ENCODE results near the gene HTR5A. TPM values are rescaled to one million over a fixed set of nuclear protein-coding genes. Genes with fewer than 3 reads are reported as not detected.

Gene HTR5A
- total RNA-seq, 2 experiments from 2014 or later = not detected

GRCh38 chr7:155058896-155059295, 11.2 kb upstream of the HTR5A start:
- Mint-ChIP-seq H3K36me3 (ENCODE audit: low read depth) (no peaks in the 10 kb centered on the region), H3K4me1 (ENCODE audit: low read depth) (no peaks in the 10 kb centered on the region), H3K27ac (no peak overlapping the region), H3K27me3 (ENCODE audit: low read depth) (no peaks in the 10 kb centered on the region), H3K4me3 (no peak overlapping the region), H3K9me3 (ENCODE audit: insufficient read depth) (no peaks in the 10 kb centered on the region)
- ATAC-seq (no peak), DNase-seq (no peak)
- CTCF ChIA-PET = no interaction called here
- POLR2A ChIA-PET = no interaction called here

- H3K27ac Mint-ChIP-seq = no peak overlapping the region
- ATAC-seq (no peak), DNase-seq (no peak)
- H3K36me3 Mint-ChIP-seq (ENCODE audit: low read depth) = no peaks in the 10 kb centered on the region
- no peaks in the 10 kb centered on the region for H3K9me3 Mint-ChIP-seq (ENCODE audit: insufficient read depth)
- H3K27me3 Mint-ChIP-seq (ENCODE audit: low read depth) = no peaks in the 10 kb centered on the region
- CTCF ChIA-PET = no interaction called here
- H3K4me1 Mint-ChIP-seq (ENCODE audit: low read depth) = no peaks in the 10 kb centered on the region
- POLR2A ChIA-PET = interaction anchor here (0.6 kb wide), 1 partner anchor 65 kb away, joined by 4 read pairs; no protein-coding TSS in a partner anchor
- no peak overlapping the region for H3K4me3 Mint-ChIP-seq
Measured at GRCh38 chr7:155059703-155060102, 10.4 kb upstream of the HTR5A start.

GRCh38 chr7:155062411-155062810, 7.7 kb upstream of the HTR5A start:
- Mint-ChIP-seq H3K4me1 (ENCODE audit: low read depth) (no peaks in the 10 kb centered on the region), H3K36me3 (ENCODE audit: low read depth) (no peaks in the 10 kb centered on the region), H3K9me3 (ENCODE audit: insufficient read depth) (no peaks in the 10 kb centered on the region), H3K4me3 (no peak overlapping the region), H3K27me3 (ENCODE audit: low read depth) (no peaks in the 10 kb centered on the region), H3K27ac (no peak overlapping the region)
- POLR2A ChIA-PET = interaction anchor here (0.7 kb wide), 2 partner anchors 10 to 75 kb away, joined by 3 to 4 read pairs; no protein-coding TSS in a partner anchor
- CTCF ChIA-PET = no interaction called here
- no peak for DNase-seq
- ATAC-seq = no peak

GRCh38 chr7:155064186-155064585, 5.9 kb upstream of the HTR5A start:
- no peaks in the 10 kb centered on the region for H3K9me3 Mint-ChIP-seq (ENCODE audit: insufficient read depth)
- H3K27ac Mint-ChIP-seq = no peak overlapping the region
- H3K4me3 Mint-ChIP-seq = no peak overlapping the region
- no peaks in the 10 kb centered on the region for H3K4me1 Mint-ChIP-seq (ENCODE audit: low read depth)
- no peaks in the 10 kb centered on the region for H3K36me3 Mint-ChIP-seq (ENCODE audit: low read depth)
- no peaks in the 10 kb centered on the region for H3K27me3 Mint-ChIP-seq (ENCODE audit: low read depth)
- ChIA-PET CTCF (no interaction called here), POLR2A (no interaction called here)
- ATAC-seq = no peak
- DNase-seq = no peak

- ATAC-seq (no peak), DNase-seq (no peak)
- Mint-ChIP-seq H3K36me3 (ENCODE audit: low read depth) (no peaks in the 10 kb centered on the region), H3K4me3 (no peak overlapping the region), H3K9me3 (ENCODE audit: insufficient read depth) (peaks cover 3% of the 10 kb centered on the region), H3K27me3 (ENCODE audit: low read depth) (peaks cover 8% of the 10 kb centered on the region), H3K27ac (no peak overlapping the region), H3K4me1 (ENCODE audit: low read depth) (no peaks in the 10 kb centered on the region)
- ChIA-PET POLR2A (interaction anchor here (0.6 kb wide), 1 partner anchor 177 kb away, joined by 3 read pairs; no protein-coding TSS in a partner anchor), CTCF (no interaction called here)
Measured at GRCh38 chr7:155066417-155066950, 3.6 kb upstream of the HTR5A start.

GRCh38 chr7:155071121-155071651, 1.1 kb downstream of the HTR5A start:
- ATAC-seq (no peak), DNase-seq (no peak)
- Mint-ChIP-seq H3K9me3 (ENCODE audit: insufficient read depth) (peaks cover 3% of the 10 kb centered on the region), H3K27me3 (ENCODE audit: low read depth) (peaks cover 24% of the 10 kb centered on the region), H3K4me1 (ENCODE audit: low read depth) (no peaks in the 10 kb centered on the region), H3K36me3 (ENCODE audit: low read depth) (no peaks in the 10 kb centered on the region), H3K27ac (no peak overlapping the region), H3K4me3 (no peak overlapping the region)
- ChIA-PET POLR2A (no interaction called here), CTCF (no interaction called here)

- CTCF ChIA-PET = no interaction called here
Measured at GRCh38 chr7:155071916-155072571, 1.9 kb downstream of the HTR5A start.

GRCh38 chr7:155073922-155074321, 3.8 kb downstream of the HTR5A start:
- no peak overlapping the region for H3K27ac Mint-ChIP-seq
- POLR2A ChIA-PET = no interaction called here
- no peak for ATAC-seq
- peaks cover 25% of the 10 kb centered on the region for H3K27me3 Mint-ChIP-seq (ENCODE audit: low read depth)
- H3K4me3 Mint-ChIP-seq = no peak overlapping the region
- H3K4me1 Mint-ChIP-seq (ENCODE audit: low read depth) = no peaks in the 10 kb centered on the region
- H3K9me3 Mint-ChIP-seq (ENCODE audit: insufficient read depth) = peaks cover 3% of the 10 kb centered on the region
- no peaks in the 10 kb centered on the region for H3K36me3 Mint-ChIP-seq (ENCODE audit: low read depth)
- CTCF ChIA-PET = no interaction called here
- DNase-seq = no peak

More at GRCh38 chr7:155071916-155072571, 1.9 kb downstream of the HTR5A start:
- Mint-ChIP-seq H3K27me3 (ENCODE audit: low read depth) (peaks cover 24% of the 10 kb centered on the region), H3K27ac (no peak overlapping the region), H3K4me3 (no peak overlapping the region), H3K36me3 (ENCODE audit: low read depth) (no peaks in the 10 kb centered on the region), H3K4me1 (ENCODE audit: low read depth) (no peaks in the 10 kb centered on the region), H3K9me3 (ENCODE audit: insufficient read depth) (peaks cover 3% of the 10 kb centered on the region)
- no peak for DNase-seq
- POLR2A ChIA-PET = interaction anchor here (0.5 kb wide), 1 partner anchor 10 kb away, joined by 4 read pairs; no protein-coding TSS in a partner anchor
- ATAC-seq = no peak

GRCh38 chr7:155084021-155084420, 13.9 kb downstream of the HTR5A start:
- DNase-seq = no peak
- no peak for ATAC-seq
- H3K27ac Mint-ChIP-seq = no peak overlapping the region
- ChIA-PET POLR2A (no interaction called here), CTCF (no interaction called here)
- peaks cover 2% of the 10 kb centered on the region for H3K4me1 Mint-ChIP-seq (ENCODE audit: low read depth)
- no peaks in the 10 kb centered on the region for H3K36me3 Mint-ChIP-seq (ENCODE audit: low read depth)
- H3K9me3 Mint-ChIP-seq (ENCODE audit: insufficient read depth) = no peaks in the 10 kb centered on the region
- peaks cover 24% of the 10 kb centered on the region for H3K27me3 Mint-ChIP-seq (ENCODE audit: low read depth)
- H3K4me3 Mint-ChIP-seq = no peak overlapping the region

- Mint-ChIP-seq H3K36me3 (ENCODE audit: low read depth) (no peaks in the 10 kb centered on the region), H3K9me3 (ENCODE audit: insufficient read depth) (peaks cover 5% of the 10 kb centered on the region), H3K4me1 (ENCODE audit: low read depth) (peaks cover 2% of the 10 kb centered on the region), H3K27me3 (ENCODE audit: low read depth) (peaks cover 24% of the 10 kb centered on the region), H3K27ac (no peak overlapping the region), H3K4me3 (no peak overlapping the region)
- ChIA-PET POLR2A (no interaction called here), CTCF (no interaction called here)
- no peak for DNase-seq
- ATAC-seq = no peak
Measured at GRCh38 chr7:155084969-155085368, 14.8 kb downstream of the HTR5A start.

- Mint-ChIP-seq H3K4me3 (no peak overlapping the region), H3K4me1 (ENCODE audit: low read depth) (peaks cover 12% of the 10 kb centered on the region), H3K9me3 (ENCODE audit: insufficient read depth) (peaks cover 5% of the 10 kb centered on the region), H3K27me3 (ENCODE audit: low read depth) (peaks cover 16% of the 10 kb centered on the region), H3K27ac (no peak overlapping the region), H3K36me3 (ENCODE audit: low read depth) (no peaks in the 10 kb centered on the region)
- ChIA-PET POLR2A (interaction anchor here (2.0 kb wide), 1 partner anchor 207 kb away, joined by 9 read pairs; the partner anchor contains the start of gene INSIG1), CTCF (interaction anchor here (1.1 kb wide), 1 partner anchor 21 kb away, joined by 4 read pairs; the partner anchor contains the start of gene HTR5A)
- no peak for DNase-seq
- ATAC-seq = no peak
Measured at GRCh38 chr7:155090684-155091083, 20.6 kb downstream of the HTR5A start.

GRCh38 chr7:155093596-155093995, 23.5 kb downstream of the HTR5A start:
- H3K9me3 Mint-ChIP-seq (ENCODE audit: insufficient read depth) = peaks cover 5% of the 10 kb centered on the region
- no peaks in the 10 kb centered on the region for H3K36me3 Mint-ChIP-seq (ENCODE audit: low read depth)
- H3K27ac Mint-ChIP-seq = no peak overlapping the region
- CTCF ChIA-PET = interaction anchor here (1.1 kb wide), 1 partner anchor 7 kb away, joined by 3 read pairs; no protein-coding TSS in a partner anchor
- no peak overlapping the region for H3K4me3 Mint-ChIP-seq
- POLR2A ChIA-PET = no interaction called here
- DNase-seq (no peak), ATAC-seq (no peak)
- peaks cover 12% of the 10 kb centered on the region for H3K4me1 Mint-ChIP-seq (ENCODE audit: low read depth)
- peaks cover 5% of the 10 kb centered on the region for H3K27me3 Mint-ChIP-seq (ENCODE audit: low read depth)

Measured in activated CD8-positive, alpha-beta T cell treated with anti-CD3 and anti-CD28 coated beads, Interleukin-2, amount 10 ng/mL, durations not matched to agents 7 days and 5 days (primary cell).